ENCODE results near the gene ANKRD34A. TPM values are rescaled to one million over a fixed set of nuclear protein-coding genes. Genes with fewer than 3 reads are reported as not detected.

Gene ANKRD34A
- total and polyA plus RNA-seq, 2 of the 8 experiments (the other 6 are each of a cell fraction or from before 2014, with no cell fraction given), result 0.15 to 0.20 TPM

DNA sequence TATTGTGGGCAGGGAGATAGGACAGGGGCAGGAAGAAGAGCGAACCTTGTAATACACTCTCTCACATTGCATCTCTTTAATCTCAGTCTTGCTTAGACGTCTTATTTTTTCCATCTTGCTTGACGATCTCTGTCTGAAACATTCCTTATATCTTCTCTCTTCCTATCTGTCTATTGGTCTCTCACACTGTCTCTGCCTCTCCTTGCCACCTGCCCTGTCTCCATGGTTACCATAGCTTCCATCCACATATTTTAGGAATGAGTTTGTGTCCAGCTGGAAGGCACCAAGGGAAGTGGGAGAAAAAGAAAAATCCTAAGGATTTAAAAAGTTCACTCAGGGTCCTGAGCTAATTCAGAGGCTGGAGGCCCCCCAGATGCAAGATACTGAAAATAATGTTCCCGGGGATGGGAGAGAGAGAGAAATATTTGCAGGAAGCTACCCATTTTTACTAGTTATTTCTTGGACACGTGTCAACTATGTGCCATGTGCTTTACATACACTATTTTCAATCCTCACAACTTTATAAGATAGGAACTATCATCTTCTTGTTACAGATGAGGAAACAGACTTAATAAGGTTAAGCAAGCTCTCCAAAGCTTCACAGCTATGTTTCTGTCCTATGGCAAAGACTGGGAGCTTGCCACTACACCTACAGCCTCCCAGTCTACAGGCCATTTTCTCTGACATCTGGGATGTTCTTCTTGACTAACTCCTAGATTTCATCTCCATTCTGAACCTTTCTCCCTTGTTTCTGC, 933 bp downstream of the ANKRD34A start:
- Histone ChIP-seq H4K5ac (ENCODE audit: insufficient read length, low read depth, low read length) (no peak overlapping the region), H4K91ac (replicated peaks; ENCODE audit: insufficient read length, low read length) (no peak overlapping the region), H3K9ac (replicated peaks in 1 of 4; ENCODE audit: extremely low read depth in 1 of 4, low read depth in 3 of 4, low read length in 3 of 4) (no peak overlapping the region), H2BK120ac (replicated peaks; ENCODE audit: low read depth, low read length) (no peak overlapping the region), H3K4ac (replicated peaks; ENCODE audit: insufficient read length, low read depth, low read length) (no peak overlapping the region), H2AFZ (ENCODE audit: low read length) (no peak overlapping the region), H3K9me3 (ENCODE audit: insufficient read depth in 2 of 2, low read depth in 1 of 2, low read length in 1 of 2) (no peaks in the 10 kb centered on the region), H3K23me2 (ENCODE audit: low read depth, low read length) (peaks cover 22% of the 10 kb centered on the region), H3K27me3 (replicated peaks in 1 of 4; ENCODE audit: control insufficient read depth in 3 of 4, extremely low read depth in 1 of 4, insufficient read depth in 3 of 4, low read length in 3 of 4) (peaks cover 25 to 52% (median 50%) of the 10 kb centered on the region in 4 experiments), H2AK5ac (ENCODE audit: low read depth, low read length) (no peak overlapping the region), H3K79me2 (ENCODE audit: control insufficient read depth in 1 of 2, insufficient read depth in 2 of 2, low read length in 2 of 2) (no peaks in the 10 kb centered on the region), H4K20me1 (replicated peaks in 1 of 2; ENCODE audit: control insufficient read depth in 1 of 2, insufficient read depth in 2 of 2, low read length in 2 of 2) (peaks cover 0 to 2% of the 10 kb centered on the region in 2 experiments), H3K18ac (ENCODE audit: extremely low read depth, low read length) (no peak overlapping the region), H3K4me3 (ENCODE audit: extremely low read depth in 1 of 4, insufficient read depth in 2 of 4, low read depth in 3 of 4, low read length in 4 of 4) (peak overlapping the region in 1 of 4 experiments; percentile 81; a peak in 2 of 8 replicates), H2BK20ac (ENCODE audit: low read length) (no peak overlapping the region), H3K36me3 (ENCODE audit: control insufficient read depth in 2 of 4, insufficient read depth in 4 of 4, low read length in 3 of 4) (no peaks in the 10 kb centered on the region), H3K4me1 (replicated peaks in 1 of 4; ENCODE audit: control insufficient read depth in 3 of 4, insufficient read depth in 4 of 4, low read length in 3 of 4) (peaks cover 0 to 17% (median 11%) of the 10 kb centered on the region in 4 experiments; a peak in 6 of 7 replicates), H3K4me2 (ENCODE audit: insufficient read depth in 1 of 2, low read depth in 2 of 2, low read length in 2 of 2) (peak overlapping the region; percentile 74 to 93), H3K23ac (ENCODE audit: insufficient read length) (no peak overlapping the region), H3K79me1 (ENCODE audit: low read depth, low read length) (no peaks in the 10 kb centered on the region), H2BK5ac (ENCODE audit: low read depth, low read length) (no peak overlapping the region), H3K27ac (ENCODE audit: low read depth, low read length) (no peak overlapping the region), H3K14ac (ENCODE audit: insufficient read length) (no peak overlapping the region), H3K56ac (replicated peaks; ENCODE audit: insufficient read length, low read depth, low read length) (no peak overlapping the region), H4K8ac (ENCODE audit: extremely low read depth, insufficient read depth, low read length) (no peak overlapping the region), H2BK15ac (ENCODE audit: low read length) (no peak overlapping the region), H2BK12ac (ENCODE audit: low read depth, low read length) (no peak overlapping the region)
- DNase-seq (ENCODE audit: low read depth in 1 of 2, low spot score in 2 of 2) (no peak), FAIRE-seq (no peak)
- 71% methylated on average over 5 of the region's 5 CpGs; no CpG with 5 or more reads in 1 of the 2 experiments for WGBS, 2 experiments (ENCODE audit: extremely low coverage in 1 of 2, insufficient coverage in 1 of 2, insufficient read length in 1 of 2, insufficient replicate concordance in 2 of 2, low coverage in 1 of 2, low lambda C conversion rate in 2 of 2, missing lambda C conversion rate in 1 of 2)
- POLR2A ChIA-PET (ENCODE audit: partially characterized antibody), result interaction anchor here (0.8 to 4.1 kb wide), 12 partner anchors 9 to 104 kb away, joined by 3 to 21 read pairs (median 7); partner anchors contain the start of genes PEX11B, PIAS3, RBM8A and TXNIP
- CTCF ChIA-PET (ENCODE audit: partially characterized antibody), result interaction anchor here (0.7 to 3.6 kb wide), 12 partner anchors 13 to 118 kb away, joined by 3 to 17 read pairs (median 4); partner anchors contain the start of genes NUDT17 and PIAS3
- TF ChIP-seq RAD21 (IDR thresholded peaks at IDR 0.05 in 1 of 2, conservative IDR thresholded peaks at IDR 0.05 in 1 of 2; ENCODE audit: low read depth in 2 of 2, low read length in 2 of 2) (no peak), HDAC6 (IDR thresholded peaks at IDR 0.05; ENCODE audit: low read depth, low read length) (no peak), EGR1 (IDR thresholded peaks at IDR 0.05; ENCODE audit: borderline replicate concordance, low read depth, low read length) (no peak), MAX (IDR thresholded peaks at IDR 0.05) (no peak), SRF (IDR thresholded peaks at IDR 0.05; ENCODE audit: low read depth, low read length) (no peak), RNF2 (IDR thresholded peaks at IDR 0.05; ENCODE audit: borderline replicate concordance, low read depth, low read length, missing control alignments, poor library complexity, severe bottlenecking) (no peak), TBP (IDR thresholded peaks at IDR 0.05; ENCODE audit: low read depth, low read length) (no peak), JUND (IDR thresholded peaks at IDR 0.05; ENCODE audit: low read length) (no peak)
- TF ChIP-seq, protein P1, sequence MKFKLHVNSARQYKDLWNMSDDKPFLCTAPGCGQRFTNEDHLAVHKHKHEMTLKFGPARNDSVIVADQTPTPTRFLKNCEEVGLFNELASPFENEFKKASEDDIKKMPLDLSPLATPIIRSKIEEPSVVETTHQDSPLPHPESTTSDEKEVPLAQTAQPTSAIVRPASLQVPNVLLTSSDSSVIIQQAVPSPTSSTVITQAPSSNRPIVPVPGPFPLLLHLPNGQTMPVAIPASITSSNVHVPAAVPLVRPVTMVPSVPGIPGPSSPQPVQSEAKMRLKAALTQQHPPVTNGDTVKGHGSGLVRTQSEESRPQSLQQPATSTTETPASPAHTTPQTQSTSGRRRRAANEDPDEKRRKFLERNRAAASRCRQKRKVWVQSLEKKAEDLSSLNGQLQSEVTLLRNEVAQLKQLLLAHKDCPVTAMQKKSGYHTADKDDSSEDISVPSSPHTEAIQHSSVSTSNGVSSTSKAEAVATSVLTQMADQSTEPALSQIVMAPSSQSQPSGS (IDR thresholded peaks at IDR 0.05; ENCODE audit: low read length), result no peak

Data from H1 (cell line).